Vagina (tissue), 2 donors: ENCODE results near the gene TEX35. TPM values are rescaled to one million over a fixed set of nuclear protein-coding genes. Genes with fewer than 3 reads are reported as not detected.

Experiments
- DNase-seq, 2 donors: peaks; one replicate each; pipeline ENCODE4 v3.0.0-alpha.2; 2017; ENCODE audit errors: extremely low spot score in 2 of 2
- H3K27ac ChIP-seq: fragments of 200-600 bp; sonication (generic); one replicate; pipeline ENCODE4 v1.5.1; 2019
- H3K27me3 ChIP-seq: fragments of 200-600 bp; sonication (generic); one replicate; pipeline ENCODE4 v1.5.1; 2019
- H3K36me3 ChIP-seq, 2 donors: fragments of 200-600 bp; sonication (generic); one replicate each; pipeline ENCODE4 v1.5.1; 2017 to 2019
- H3K4me1 ChIP-seq: fragments of 200-600 bp; sonication (generic); one replicate; pipeline ENCODE4 v1.5.1; 2019
- H3K4me3 ChIP-seq, 2 donors: fragments of 200-600 bp; sonication (generic); 1 replicate in 1 of 2; 2 replicates in 1 of 2; pipeline ENCODE4 v1.5.1; 2016 to 2019
- H3K9me3 ChIP-seq: fragments of 200-600 bp; sonication (generic); one replicate; pipeline ENCODE4 v1.5.1; 2019
- POLR2A ChIP-seq, 2 donors: fragments of 450-650 bp; IDR thresholded peaks; one replicate each; pipeline ENCODE4 v1.6.1; 2017; ENCODE audit warnings: antibody characterized with exemption in 2 of 2, mild to moderate bottlenecking in 2 of 2, moderate library complexity in 2 of 2
- POLR2AphosphoS5 ChIP-seq, 2 donors: sonication (generic); formaldehyde crosslinking; IDR thresholded peaks; one replicate each; pipeline ENCODE4 v1.9.0; 2017; ENCODE audit warnings: antibody characterized with exemption in 2 of 2, mild to moderate bottlenecking in 2 of 2, low read depth in 1 of 2; ENCODE audit not compliant: insufficient read depth in 1 of 2
- intact Hi-C: fragments of 100-400 bp; cut with DNase I; formaldehyde crosslinking; loops from one replicate; pipeline ENCODE4 v1.15.1; 2023
- total RNA-seq: library from RNA; depleted of rRNA; stranded (reverse); fragments of >200 nt; gene quantifications from one replicate; pipeline ENCODE4 v1.2.3, GENCODE V29; 2016
- TF ChIP-seq, protein P1 (sequence below), 3 experiments: fragments of 450-650 bp in 2 of 3; fragments of 200-600 bp in 1 of 3; sonication (generic) in 1 of 3; IDR thresholded peaks; one replicate each; pipeline ENCODE4 v1.5.1; 2017 to 2019; ENCODE audit warnings: antibody characterized with exemption in 3 of 3, mild to moderate bottlenecking in 2 of 3, moderate library complexity in 2 of 3

TEX35 gene
- total RNA-seq, 1 donor from 2014 or later: not detected

DNA sequence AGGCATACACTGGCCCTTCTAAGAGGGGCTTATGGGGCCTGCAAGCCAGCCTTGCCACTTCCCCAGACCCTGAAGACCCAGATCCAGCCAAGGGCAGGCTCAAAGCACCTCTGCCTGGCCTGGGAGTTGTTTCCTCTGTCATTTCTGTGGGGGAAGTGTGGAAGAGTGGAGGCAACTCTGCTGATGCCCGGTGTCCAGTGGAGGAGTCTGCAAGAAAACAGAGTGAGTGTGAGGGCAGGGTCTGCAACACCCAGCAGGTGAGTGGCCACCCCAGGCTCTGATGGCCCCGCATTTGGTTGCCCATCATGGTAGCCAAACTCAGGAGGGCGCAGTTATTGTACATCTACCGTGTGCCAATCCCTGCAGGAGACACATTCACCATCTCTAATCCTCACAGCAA lies 24.5 kb upstream of the TEX35 start:
- H3K27me3 ChIP-seq: no peaks in the 10 kb centered on the region
- H3K27ac ChIP-seq: no peak overlapping the region
- TF ChIP-seq POLR2A (IDR thresholded peaks at IDR 0.05) (no peak), POLR2AphosphoS5 (IDR thresholded peaks at IDR 0.05; ENCODE audit: insufficient read depth in 1 of 2, low read depth in 1 of 2) (no peak)
- TF ChIP-seq, protein P1, sequence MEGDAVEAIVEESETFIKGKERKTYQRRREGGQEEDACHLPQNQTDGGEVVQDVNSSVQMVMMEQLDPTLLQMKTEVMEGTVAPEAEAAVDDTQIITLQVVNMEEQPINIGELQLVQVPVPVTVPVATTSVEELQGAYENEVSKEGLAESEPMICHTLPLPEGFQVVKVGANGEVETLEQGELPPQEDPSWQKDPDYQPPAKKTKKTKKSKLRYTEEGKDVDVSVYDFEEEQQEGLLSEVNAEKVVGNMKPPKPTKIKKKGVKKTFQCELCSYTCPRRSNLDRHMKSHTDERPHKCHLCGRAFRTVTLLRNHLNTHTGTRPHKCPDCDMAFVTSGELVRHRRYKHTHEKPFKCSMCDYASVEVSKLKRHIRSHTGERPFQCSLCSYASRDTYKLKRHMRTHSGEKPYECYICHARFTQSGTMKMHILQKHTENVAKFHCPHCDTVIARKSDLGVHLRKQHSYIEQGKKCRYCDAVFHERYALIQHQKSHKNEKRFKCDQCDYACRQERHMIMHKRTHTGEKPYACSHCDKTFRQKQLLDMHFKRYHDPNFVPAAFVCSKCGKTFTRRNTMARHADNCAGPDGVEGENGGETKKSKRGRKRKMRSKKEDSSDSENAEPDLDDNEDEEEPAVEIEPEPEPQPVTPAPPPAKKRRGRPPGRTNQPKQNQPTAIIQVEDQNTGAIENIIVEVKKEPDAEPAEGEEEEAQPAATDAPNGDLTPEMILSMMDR (IDR thresholded peaks at IDR 0.05): no peak
- no peak for DNase-seq
- intact Hi-C loops: no loop called here
- H3K4me1 ChIP-seq: peaks cover 12% of the 10 kb centered on the region
- no peaks in the 10 kb centered on the region for H3K36me3 ChIP-seq
- H3K9me3 ChIP-seq: no peaks in the 10 kb centered on the region
- H3K4me3 ChIP-seq: no peak overlapping the region

- intact Hi-C loops: no loop called here
- peaks cover 12% of the 10 kb centered on the region for H3K4me1 ChIP-seq
- H3K27ac ChIP-seq: no peak overlapping the region
- TF ChIP-seq POLR2A (IDR thresholded peaks at IDR 0.05) (no peak), POLR2AphosphoS5 (IDR thresholded peaks at IDR 0.05; ENCODE audit: insufficient read depth in 1 of 2, low read depth in 1 of 2) (no peak)
- TF ChIP-seq, protein P1 (IDR thresholded peaks at IDR 0.05): no peak
- H3K4me3 ChIP-seq: no peak overlapping the region
- DNase-seq: no peak
- H3K27me3 ChIP-seq: no peaks in the 10 kb centered on the region
- H3K9me3 ChIP-seq: no peaks in the 10 kb centered on the region
- no peaks in the 10 kb centered on the region for H3K36me3 ChIP-seq
Observed at GRCh38 chr1:178489399-178489798, 23.5 kb upstream of the TEX35 start.

- Histone ChIP-seq H3K27me3 (no peaks in the 10 kb centered on the region), H3K4me1 (peaks cover 12% of the 10 kb centered on the region), H3K9me3 (no peaks in the 10 kb centered on the region), H3K4me3 (no peak overlapping the region), H3K27ac (no peak overlapping the region), H3K36me3 (no peaks in the 10 kb centered on the region)
- TF ChIP-seq POLR2A (IDR thresholded peaks at IDR 0.05) (no peak), POLR2AphosphoS5 (IDR thresholded peaks at IDR 0.05; ENCODE audit: insufficient read depth in 1 of 2, low read depth in 1 of 2) (no peak)
- TF ChIP-seq, protein P1 (IDR thresholded peaks at IDR 0.05): no peak
- intact Hi-C loops: no loop called here
- no peak for DNase-seq
Observed at GRCh38 chr1:178490136-178490535, 22.8 kb upstream of the TEX35 start.

- Histone ChIP-seq H3K27me3 (no peaks in the 10 kb centered on the region), H3K27ac (no peak overlapping the region), H3K4me3 (no peak overlapping the region), H3K9me3 (no peaks in the 10 kb centered on the region), H3K36me3 (no peaks in the 10 kb centered on the region), H3K4me1 (peaks cover 12% of the 10 kb centered on the region)
- no peak for DNase-seq
- TF ChIP-seq, protein P1 (IDR thresholded peaks at IDR 0.05): no peak
- TF ChIP-seq POLR2A (IDR thresholded peaks at IDR 0.05) (no peak), POLR2AphosphoS5 (IDR thresholded peaks at IDR 0.05; ENCODE audit: insufficient read depth in 1 of 2, low read depth in 1 of 2) (no peak)
- intact Hi-C loops: no loop called here
Observed at GRCh38 chr1:178490967-178491366, 21.9 kb upstream of the TEX35 start.

- no peak overlapping the region for H3K4me3 ChIP-seq
- TF ChIP-seq POLR2AphosphoS5 (IDR thresholded peaks at IDR 0.05; ENCODE audit: insufficient read depth in 1 of 2, low read depth in 1 of 2) (no peak), POLR2A (IDR thresholded peaks at IDR 0.05) (no peak)
- TF ChIP-seq, protein P1 (IDR thresholded peaks at IDR 0.05): no peak
- H3K27me3 ChIP-seq: no peaks in the 10 kb centered on the region
- no peak overlapping the region for H3K27ac ChIP-seq
- peak in 1 of 2 donors; percentile 44 for DNase-seq
- intact Hi-C loops: no loop called here
- no peaks in the 10 kb centered on the region for H3K36me3 ChIP-seq
- peaks cover 8% of the 10 kb centered on the region for H3K4me1 ChIP-seq
- H3K9me3 ChIP-seq: no peaks in the 10 kb centered on the region
Observed at GRCh38 chr1:178491721-178492120, 21.2 kb upstream of the TEX35 start.
